ENCODE data around the gene RNFT1.
A peak's percentile ranks its signal among the peaks of the same experiment; 100 is the strongest.

DNA sequence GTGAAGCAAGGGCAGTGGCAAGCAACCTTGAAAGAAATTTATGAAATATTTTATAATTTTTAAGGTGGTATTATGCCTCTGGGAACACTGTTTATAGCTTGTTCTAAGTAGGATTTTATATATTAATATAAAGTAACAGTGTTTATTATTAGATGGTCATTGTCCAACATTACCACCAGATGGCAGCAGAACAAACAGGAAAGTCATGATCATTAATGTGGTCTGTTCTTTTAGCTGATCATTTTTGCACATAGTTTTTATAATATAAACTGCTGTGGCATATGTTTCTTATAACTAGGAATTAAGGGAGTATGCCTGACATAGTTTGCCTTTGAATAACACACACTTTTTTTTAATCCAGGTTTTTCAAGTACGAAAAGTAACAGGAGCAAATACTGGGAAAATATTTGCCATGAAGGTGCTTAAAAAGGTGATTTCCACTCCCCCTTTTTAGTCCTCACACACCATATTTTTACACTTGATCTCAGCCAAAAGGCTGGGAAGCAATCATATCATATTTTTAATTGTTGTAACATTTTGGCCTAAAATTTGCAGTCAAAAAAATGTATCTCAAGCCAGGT is 50.2 kb downstream of the RNFT1 start:
- no peak for TF ChIP-seq POLR2A (IDR thresholded peaks at IDR 0.05)
- TF ChIP-seq, protein P1, sequence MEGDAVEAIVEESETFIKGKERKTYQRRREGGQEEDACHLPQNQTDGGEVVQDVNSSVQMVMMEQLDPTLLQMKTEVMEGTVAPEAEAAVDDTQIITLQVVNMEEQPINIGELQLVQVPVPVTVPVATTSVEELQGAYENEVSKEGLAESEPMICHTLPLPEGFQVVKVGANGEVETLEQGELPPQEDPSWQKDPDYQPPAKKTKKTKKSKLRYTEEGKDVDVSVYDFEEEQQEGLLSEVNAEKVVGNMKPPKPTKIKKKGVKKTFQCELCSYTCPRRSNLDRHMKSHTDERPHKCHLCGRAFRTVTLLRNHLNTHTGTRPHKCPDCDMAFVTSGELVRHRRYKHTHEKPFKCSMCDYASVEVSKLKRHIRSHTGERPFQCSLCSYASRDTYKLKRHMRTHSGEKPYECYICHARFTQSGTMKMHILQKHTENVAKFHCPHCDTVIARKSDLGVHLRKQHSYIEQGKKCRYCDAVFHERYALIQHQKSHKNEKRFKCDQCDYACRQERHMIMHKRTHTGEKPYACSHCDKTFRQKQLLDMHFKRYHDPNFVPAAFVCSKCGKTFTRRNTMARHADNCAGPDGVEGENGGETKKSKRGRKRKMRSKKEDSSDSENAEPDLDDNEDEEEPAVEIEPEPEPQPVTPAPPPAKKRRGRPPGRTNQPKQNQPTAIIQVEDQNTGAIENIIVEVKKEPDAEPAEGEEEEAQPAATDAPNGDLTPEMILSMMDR (IDR thresholded peaks at IDR 0.05), result peak; percentile 40 to 71 (median 66)
